GM11168 (cell line): ENCODE measurements around the gene IKZF4.
"Not testable (repeated sequence)": the region's sequence is repeated elsewhere in the genome, so short reads cannot be mapped to it uniquely, and the experiment has no call there.

Source experiments
- in situ Hi-C: fragments of 300-500 bp; cut with MboI; formaldehyde crosslinking; loops from one replicate; pipeline ENCODE4 v1.12.0; 2022; ENCODE audit warnings: low sequenced_read_pairs; ENCODE audit not compliant: unreplicated experiment

Gene IKZF4

DNA sequence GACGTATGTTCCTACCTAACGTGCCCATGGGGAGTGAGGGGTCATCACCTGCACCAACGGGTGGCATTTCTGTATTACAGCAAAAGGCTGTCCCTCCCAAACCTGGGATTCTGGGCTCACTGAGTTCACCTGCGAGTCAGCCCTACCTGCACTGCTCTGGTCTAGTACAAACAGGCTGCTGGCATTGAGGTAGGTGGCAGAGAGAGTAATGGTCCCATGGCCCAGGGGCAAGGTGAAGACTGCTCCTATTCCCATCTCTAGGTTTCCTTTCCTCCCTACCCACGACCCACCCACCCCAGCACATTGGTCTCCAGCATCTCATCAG is 23.3 kb upstream of the IKZF4 start:
- in situ Hi-C loops: no loop called here

DNA sequence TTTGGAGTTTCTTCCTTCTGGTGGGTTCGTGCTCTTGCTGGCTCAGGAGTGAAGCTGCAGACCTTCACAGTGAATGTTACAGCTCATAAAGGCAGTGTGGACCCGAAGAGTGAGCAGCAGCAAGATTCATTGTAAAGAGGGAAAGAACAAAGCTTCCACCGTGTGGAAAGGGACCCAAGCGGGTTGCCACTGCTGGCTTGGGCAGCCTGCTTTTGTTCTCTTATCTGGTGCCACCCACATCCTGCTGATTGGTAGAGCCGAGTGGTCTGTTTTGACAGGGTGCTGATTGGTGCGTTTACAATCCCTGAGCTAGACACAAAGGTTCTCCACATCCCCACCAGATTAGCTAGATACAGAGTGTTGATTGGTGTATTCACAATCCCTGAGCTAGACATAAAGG is 21.3 kb upstream of the IKZF4 start:
- in situ Hi-C loops: not testable (repeated sequence)

- in situ Hi-C loops: not testable (repeated sequence)
Measured at GRCh38 chr12:55999999-56000540, 20.8 kb upstream of the IKZF4 start.

DNA sequence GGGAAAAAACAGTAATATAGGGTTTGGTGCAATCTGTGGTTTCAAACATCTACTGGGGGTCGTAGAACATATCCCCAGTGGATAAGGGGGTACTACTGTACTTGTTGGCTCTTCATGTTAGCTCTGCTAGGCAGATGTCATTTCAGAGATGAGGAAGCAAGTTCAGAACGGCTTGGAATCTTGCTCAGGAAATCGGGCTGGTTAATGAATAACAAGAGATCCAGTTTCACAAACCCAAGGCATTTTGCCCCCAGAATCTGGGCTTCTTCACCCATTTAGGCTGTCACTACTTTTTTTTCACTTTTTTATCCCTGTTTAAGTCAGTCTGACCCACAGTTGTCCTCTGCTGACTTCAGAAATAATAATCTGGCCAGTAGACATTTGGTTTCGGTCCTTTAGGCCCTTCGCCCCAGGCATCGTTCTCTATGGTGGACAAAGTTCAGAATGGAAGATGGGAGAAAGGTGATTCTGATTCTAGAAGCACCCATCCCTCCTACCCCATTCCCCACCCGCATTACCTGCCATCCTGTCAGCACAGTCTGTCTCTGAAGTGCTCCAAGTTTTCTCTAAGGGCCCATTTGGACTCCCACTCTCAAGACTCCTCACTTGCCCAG is 19.2 kb upstream of the IKZF4 start:
- in situ Hi-C loops: no loop called here

- in situ Hi-C loops: not testable (repeated sequence)
Measured at GRCh38 chr12:56003376-56003775, 17.5 kb upstream of the IKZF4 start.

GRCh38 chr12:56004211-56004610 is 16.6 kb upstream of the IKZF4 start:
- in situ Hi-C loops: no loop called here

GRCh38 chr12:56007564-56008559 is 13.0 kb upstream of the IKZF4 start:
- in situ Hi-C loops: no loop called here

GRCh38 chr12:56010111-56010570 is 10.7 kb upstream of the IKZF4 start:
- in situ Hi-C loops: no loop called here

GRCh38 chr12:56011509-56012090 is 9.2 kb upstream of the IKZF4 start:
- in situ Hi-C loops: no loop called here

DNA sequence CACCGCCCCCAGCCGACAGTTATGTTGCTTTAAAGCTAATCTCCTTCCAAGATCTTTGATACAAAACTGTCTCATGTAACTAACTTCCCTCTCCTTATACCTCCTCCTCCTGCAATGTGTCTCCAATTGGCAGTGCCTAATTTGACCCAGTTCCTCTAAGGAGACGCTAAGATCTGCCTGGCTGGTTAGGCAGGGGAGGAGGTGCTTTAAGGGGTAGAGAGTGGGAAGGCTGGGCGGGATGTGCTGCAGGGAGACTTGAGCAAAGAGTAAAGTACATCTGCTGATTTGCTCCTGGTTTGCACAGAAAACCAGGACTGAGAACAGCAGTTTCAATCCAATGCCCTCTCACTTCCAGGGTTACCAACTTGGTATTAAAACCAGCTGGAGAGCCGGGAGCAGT is 7.4 kb upstream of the IKZF4 start:
- in situ Hi-C loops: no loop called here

DNA sequence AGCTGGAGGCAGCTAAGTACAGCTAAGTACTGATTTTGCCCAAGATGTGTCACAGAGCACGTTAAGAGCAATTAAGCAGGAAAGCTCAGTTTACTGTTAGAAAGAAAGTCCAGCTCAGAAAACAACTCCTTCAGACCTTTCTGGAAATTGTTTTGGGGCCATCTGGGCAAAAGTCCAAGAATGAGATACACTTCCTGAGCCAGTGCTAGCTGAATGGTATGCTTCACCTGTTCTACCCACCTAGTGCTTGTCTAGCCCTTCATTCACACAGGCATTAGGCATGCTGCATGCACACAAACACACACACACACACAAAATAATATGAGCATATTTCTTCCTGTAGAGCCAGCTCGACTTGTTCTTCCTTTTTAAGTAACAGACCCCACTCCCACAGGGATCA is 6.6 kb upstream of the IKZF4 start:
- in situ Hi-C loops: no loop called here

GRCh38 chr12:56017181-56017580 is 3.7 kb upstream of the IKZF4 start:
- in situ Hi-C loops: no loop called here

DNA sequence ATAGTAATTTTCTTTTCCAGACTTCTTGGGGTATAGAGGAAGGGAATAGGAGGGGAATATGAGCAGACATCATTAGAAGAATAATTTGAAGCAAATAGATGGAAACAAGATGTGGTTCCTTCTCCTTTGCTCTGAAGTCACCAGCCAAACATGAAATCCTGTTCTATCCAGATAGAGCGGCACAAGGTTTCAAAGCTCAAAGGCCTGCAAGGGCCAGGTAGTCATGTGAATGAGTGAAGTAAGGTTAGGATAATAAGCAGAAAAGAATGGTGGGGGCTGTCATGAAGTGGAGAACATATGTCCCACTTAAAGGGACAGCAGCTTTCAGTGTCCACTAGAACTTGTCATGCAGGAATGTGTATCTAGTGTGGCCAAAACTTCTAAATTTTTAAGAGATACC is 2.5 kb upstream of the IKZF4 start:
- in situ Hi-C loops: no loop called here

DNA sequence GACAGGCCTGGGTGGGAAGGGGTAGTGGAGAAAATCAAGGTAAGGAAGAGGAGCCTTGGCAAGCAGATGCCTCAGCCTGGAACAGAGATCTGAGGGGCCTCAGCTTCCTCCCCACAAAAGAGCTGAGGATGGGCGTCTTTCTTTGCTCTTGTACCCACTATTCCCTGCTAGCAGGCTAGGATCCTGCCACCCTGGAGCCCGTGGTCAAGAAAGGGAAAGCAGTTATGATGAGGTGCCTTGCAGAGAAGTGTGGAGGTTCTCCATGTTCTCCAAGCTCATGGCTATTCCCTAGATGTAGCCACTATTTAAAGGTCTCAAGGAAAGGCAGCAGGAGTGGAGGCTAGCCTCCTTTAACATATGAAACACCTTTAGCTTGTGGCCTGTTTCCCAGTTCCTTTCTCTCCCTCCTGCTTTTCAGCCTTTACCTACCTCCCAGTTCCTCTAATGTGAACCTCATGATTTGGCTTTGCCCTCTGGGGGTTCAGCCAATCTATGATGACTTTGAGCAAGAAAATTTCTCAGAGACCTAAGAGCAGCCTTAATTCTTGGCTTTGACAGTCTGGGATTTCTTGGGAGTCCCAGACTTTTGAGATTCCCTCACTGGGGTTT is 1.1 kb downstream of the IKZF4 start:
- in situ Hi-C loops: no loop called here

DNA sequence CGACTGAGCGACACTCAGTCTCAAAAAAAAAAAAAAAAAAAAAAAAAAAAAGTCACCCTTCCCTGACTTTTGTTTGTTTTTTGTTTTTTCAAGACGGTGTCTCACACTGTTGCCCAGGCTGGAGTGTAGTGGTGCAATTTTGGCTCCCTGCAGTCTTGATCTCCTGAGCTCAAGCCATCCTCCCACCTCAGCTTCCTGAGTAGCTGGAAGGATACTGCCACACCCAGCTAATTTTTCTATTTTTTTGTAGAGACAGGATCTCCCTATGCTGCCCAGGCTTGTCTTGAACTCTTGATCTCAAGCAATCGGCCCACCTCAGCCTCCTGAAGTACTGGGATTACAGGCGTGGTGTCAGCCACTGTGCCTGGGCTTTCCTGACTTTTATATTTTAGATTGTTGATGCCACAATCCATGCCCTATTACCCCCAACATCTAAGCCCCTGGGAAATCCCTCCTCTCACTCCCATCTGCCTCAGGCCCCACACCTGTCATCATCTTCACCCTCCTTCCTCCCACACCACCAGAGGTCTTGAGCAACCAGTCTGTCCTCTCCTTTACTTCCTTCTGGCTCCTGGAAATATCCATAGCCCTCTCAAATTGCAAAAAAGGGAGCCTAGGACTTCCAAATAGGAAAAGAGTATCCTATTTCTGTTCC is 7.8 kb downstream of the IKZF4 start:
- in situ Hi-C loops: no loop called here

- in situ Hi-C loops: no loop called here
Measured at GRCh38 chr12:56029166-56029519, 8.3 kb downstream of the IKZF4 start.

DNA sequence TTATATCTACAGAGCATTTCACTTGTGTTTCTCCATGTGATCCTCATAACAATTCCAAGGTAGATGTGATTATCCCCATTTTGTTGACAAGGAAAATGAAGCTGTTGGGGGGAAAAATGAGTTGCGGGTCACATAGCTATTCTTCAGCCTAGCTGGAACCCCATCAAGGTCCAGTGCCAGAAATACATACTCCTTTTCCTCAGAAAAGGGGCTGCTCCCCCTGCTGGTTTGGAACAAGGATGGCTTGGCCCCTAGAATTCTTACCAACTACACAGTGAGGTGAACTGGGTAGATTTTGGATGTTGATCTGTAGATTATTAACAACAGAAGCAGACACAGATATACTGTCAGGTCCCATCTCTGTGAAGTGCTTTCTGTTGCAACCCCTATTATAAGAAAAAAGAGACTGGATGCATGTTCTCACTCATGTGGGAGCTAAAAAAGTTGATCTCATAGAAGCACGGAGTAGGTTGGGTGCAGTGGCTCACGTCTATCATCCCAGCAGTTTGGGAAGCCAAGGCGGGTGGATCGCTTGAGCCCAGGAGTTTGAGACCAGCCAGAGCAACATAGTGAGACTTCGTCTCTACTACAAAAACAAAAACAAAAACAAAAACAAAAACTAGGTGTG is 8.9 kb downstream of the IKZF4 start:
- in situ Hi-C loops: no loop called here

DNA sequence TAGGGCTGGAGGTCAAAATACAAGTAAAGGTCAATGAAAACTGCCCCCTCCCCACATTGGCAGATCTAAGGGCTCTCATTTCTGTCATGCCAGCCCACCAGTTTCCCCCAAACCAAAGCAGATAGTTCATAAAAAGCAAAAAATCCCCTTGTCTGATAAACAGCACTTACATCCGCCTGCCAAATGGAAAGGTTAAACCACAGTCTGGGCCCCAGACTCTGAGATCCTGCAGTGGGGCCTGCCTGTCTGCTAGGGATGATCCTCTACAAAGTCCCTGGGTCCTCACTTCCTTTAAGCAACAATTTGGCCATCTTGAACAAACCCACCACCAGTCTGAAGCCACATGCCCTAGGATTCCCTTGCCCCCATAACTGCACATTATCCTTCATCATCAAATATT is 11.1 kb downstream of the IKZF4 start:
- in situ Hi-C loops: no loop called here

- in situ Hi-C loops: no loop called here
Measured at GRCh38 chr12:56034586-56035332, 13.9 kb downstream of the IKZF4 start.
